ENCODE results near the gene ZSCAN23. TPM values are rescaled to one million over a fixed set of nuclear protein-coding genes. Genes with fewer than 3 reads are reported as not detected.

Gene ZSCAN23
- total and polyA plus RNA-seq, 9 of the 15 experiments (the other 6 are each of a cell fraction or from before 2014, with no cell fraction given), result 0.05 to 0.29 (median 0.21) TPM; not detected in 1

DNA sequence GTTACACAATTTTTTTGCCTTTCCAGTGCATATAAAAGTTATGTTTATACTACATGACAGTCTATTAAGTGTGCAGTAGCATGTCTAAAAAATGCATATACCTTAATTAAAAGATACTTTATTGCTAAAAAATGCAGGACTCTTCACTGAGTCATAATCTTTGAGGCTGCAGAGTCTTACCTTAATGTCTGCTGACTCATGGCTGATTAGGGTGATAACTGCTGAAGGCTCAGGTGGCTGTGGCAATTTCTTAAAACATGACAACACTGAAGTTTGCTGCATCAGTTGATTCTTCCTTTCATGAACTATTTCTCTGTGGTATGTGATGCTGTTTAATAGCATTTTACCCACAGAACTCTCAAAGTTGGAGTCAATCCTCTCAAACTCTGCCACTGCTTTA, 19.1 kb downstream of the ZSCAN23 start (continued):
- TF ChIP-seq CEBPZ (IDR thresholded peaks at IDR 0.05; ENCODE audit: borderline replicate concordance, low read depth, low read length) (no peak), SIRT6 (IDR thresholded peaks at IDR 0.05; ENCODE audit: low read depth, low read length) (no peak), ZFP1 (CRISPR knock-in tag; IDR thresholded peaks at IDR 0.05) (no peak), ZNF512 (tag; IDR thresholded peaks at IDR 0.05) (no peak), MAFF (IDR thresholded peaks at IDR 0.05; ENCODE audit: low read length) (peak; percentile 72; the same call in 1 of the 2 replicates), XRCC5 (IDR thresholded peaks at IDR 0.05; ENCODE audit: low read depth, low read length) (no peak), KDM4B (IDR thresholded peaks at IDR 0.05; ENCODE audit: borderline replicate concordance in 2 of 2, low read depth in 1 of 2) (no peak), SAFB2 (IDR thresholded peaks at IDR 0.05; ENCODE audit: borderline replicate concordance, low read depth, low read length, severe bottlenecking) (no peak), FOXJ3 (CRISPR knock-in tag; IDR thresholded peaks at IDR 0.05) (no peak), DPF2 (IDR thresholded peaks at IDR 0.05) (peak; percentile 80), WHSC1 (IDR thresholded peaks at IDR 0.05; ENCODE audit: low read length) (no peak), TEAD4 (IDR thresholded peaks at IDR 0.05; ENCODE audit: low read length) (peak; percentile 20; the same call in 1 of the 2 replicates), TEAD4 (CRISPR knock-in tag; IDR thresholded peaks at IDR 0.05; ENCODE audit: borderline replicate concordance) (no peak), NFIX (CRISPR knock-in tag; IDR thresholded peaks at IDR 0.05; ENCODE audit: low read depth) (no peak), E2F3 (CRISPR knock-in tag; IDR thresholded peaks at IDR 0.05) (no peak), ZNF3 (CRISPR knock-in tag; IDR thresholded peaks at IDR 0.05) (no peak), ZNF253 (CRISPR knock-in tag; conservative IDR thresholded peaks at IDR 0.05) (no peak), BHLHE40 (IDR thresholded peaks at IDR 0.05; ENCODE audit: low read length) (no peak), PHF21A (IDR thresholded peaks at IDR 0.05; ENCODE audit: borderline replicate concordance, low read depth) (no peak), ZNF316 (IDR thresholded peaks at IDR 0.05) (peak; percentile 91), ASH1L (IDR thresholded peaks at IDR 0.05; ENCODE audit: borderline replicate concordance, low read depth, partially characterized antibody) (no peak), ZBTB5 (IDR thresholded peaks at IDR 0.05) (no peak)
- TF ChIP-seq, protein P1, sequence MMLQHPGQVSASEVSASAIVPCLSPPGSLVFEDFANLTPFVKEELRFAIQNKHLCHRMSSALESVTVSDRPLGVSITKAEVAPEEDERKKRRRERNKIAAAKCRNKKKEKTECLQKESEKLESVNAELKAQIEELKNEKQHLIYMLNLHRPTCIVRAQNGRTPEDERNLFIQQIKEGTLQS (IDR thresholded peaks at IDR 0.05), result peak; percentile 57; the same call in 1 of the 2 replicates
- TF ChIP-seq, protein P1 (CRISPR knock-in tag; conservative IDR thresholded peaks at IDR 0.05), result no peak
